Measurements from ENCODE around the gene ARID4B.

The ARID4B gene

DNA sequence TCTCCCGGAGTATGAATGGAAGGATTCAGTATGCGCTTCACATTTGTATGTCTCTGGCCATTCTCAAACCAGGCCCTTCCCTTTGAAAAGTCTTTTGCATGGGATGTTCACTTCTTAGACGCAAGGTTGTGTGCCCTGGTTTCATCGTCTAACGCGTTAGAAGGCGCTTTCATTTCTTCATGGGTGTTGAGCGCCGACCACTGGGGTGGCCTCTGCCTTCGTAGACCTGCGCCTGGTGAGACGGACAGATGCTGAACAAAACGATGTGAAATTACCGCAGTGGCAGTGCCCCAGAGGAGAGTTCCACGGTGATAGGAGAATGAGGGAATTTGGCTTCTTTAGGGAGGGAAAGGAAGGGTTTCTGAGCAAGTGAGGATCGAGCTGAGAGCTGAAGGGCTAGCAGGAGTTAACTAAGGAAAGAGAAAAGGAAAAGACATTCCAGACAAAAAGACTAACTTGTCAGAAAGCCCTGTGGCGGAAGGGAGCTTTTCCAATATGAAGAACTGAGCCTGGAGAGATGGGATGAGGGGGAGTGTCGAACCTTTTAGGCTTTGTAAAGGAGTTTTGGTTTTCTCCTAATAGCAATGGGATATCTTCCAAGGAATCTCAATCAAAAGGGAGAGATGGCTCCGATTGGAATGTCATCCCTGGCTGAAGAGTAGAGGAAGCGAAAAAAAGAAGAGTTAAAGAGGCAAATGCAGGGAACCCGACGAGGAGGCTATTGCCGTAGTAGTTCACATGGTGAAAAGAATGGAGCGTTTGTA lies 1.3 kb upstream of the ARID4B start:
- TF ChIP-seq, protein P1, sequence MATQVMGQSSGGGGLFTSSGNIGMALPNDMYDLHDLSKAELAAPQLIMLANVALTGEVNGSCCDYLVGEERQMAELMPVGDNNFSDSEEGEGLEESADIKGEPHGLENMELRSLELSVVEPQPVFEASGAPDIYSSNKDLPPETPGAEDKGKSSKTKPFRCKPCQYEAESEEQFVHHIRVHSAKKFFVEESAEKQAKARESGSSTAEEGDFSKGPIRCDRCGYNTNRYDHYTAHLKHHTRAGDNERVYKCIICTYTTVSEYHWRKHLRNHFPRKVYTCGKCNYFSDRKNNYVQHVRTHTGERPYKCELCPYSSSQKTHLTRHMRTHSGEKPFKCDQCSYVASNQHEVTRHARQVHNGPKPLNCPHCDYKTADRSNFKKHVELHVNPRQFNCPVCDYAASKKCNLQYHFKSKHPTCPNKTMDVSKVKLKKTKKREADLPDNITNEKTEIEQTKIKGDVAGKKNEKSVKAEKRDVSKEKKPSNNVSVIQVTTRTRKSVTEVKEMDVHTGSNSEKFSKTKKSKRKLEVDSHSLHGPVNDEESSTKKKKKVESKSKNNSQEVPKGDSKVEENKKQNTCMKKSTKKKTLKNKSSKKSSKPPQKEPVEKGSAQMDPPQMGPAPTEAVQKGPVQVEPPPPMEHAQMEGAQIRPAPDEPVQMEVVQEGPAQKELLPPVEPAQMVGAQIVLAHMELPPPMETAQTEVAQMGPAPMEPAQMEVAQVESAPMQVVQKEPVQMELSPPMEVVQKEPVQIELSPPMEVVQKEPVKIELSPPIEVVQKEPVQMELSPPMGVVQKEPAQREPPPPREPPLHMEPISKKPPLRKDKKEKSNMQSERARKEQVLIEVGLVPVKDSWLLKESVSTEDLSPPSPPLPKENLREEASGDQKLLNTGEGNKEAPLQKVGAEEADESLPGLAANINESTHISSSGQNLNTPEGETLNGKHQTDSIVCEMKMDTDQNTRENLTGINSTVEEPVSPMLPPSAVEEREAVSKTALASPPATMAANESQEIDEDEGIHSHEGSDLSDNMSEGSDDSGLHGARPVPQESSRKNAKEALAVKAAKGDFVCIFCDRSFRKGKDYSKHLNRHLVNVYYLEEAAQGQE (IDR thresholded peaks at IDR 0.05; ENCODE audit: insufficient replicate concordance, low read depth), result no peak
- TF ChIP-seq POLR2AphosphoS5 (IDR thresholded peaks at IDR 0.05; ENCODE audit: low read depth) (no peak), SPI1 (IDR thresholded peaks at IDR 0.05; ENCODE audit: borderline replicate concordance, low read depth) (no peak), GABPA (IDR thresholded peaks at IDR 0.05; ENCODE audit: low read depth) (no peak; the same call in 1 of the 2 replicates)
- TF ChIP-seq, protein P2, sequence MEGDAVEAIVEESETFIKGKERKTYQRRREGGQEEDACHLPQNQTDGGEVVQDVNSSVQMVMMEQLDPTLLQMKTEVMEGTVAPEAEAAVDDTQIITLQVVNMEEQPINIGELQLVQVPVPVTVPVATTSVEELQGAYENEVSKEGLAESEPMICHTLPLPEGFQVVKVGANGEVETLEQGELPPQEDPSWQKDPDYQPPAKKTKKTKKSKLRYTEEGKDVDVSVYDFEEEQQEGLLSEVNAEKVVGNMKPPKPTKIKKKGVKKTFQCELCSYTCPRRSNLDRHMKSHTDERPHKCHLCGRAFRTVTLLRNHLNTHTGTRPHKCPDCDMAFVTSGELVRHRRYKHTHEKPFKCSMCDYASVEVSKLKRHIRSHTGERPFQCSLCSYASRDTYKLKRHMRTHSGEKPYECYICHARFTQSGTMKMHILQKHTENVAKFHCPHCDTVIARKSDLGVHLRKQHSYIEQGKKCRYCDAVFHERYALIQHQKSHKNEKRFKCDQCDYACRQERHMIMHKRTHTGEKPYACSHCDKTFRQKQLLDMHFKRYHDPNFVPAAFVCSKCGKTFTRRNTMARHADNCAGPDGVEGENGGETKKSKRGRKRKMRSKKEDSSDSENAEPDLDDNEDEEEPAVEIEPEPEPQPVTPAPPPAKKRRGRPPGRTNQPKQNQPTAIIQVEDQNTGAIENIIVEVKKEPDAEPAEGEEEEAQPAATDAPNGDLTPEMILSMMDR (IDR thresholded peaks at IDR 0.05; ENCODE audit: insufficient read depth, low read length), result no peak
- no peaks in the 10 kb centered on the region for H3K27me3 ChIP-seq (ENCODE audit: insufficient read depth, poor library complexity, severe bottlenecking)
- H3K27ac ChIP-seq (replicated peaks), result peak overlapping the region; percentile 81
- peak overlapping the region; percentile 62 for H3K4me3 ChIP-seq (replicated peaks; ENCODE audit: insufficient read depth, low read length)
- DNase-seq (ENCODE audit: low read depth in 1 of 2, low spot score in 1 of 2), result no peak

DNA sequence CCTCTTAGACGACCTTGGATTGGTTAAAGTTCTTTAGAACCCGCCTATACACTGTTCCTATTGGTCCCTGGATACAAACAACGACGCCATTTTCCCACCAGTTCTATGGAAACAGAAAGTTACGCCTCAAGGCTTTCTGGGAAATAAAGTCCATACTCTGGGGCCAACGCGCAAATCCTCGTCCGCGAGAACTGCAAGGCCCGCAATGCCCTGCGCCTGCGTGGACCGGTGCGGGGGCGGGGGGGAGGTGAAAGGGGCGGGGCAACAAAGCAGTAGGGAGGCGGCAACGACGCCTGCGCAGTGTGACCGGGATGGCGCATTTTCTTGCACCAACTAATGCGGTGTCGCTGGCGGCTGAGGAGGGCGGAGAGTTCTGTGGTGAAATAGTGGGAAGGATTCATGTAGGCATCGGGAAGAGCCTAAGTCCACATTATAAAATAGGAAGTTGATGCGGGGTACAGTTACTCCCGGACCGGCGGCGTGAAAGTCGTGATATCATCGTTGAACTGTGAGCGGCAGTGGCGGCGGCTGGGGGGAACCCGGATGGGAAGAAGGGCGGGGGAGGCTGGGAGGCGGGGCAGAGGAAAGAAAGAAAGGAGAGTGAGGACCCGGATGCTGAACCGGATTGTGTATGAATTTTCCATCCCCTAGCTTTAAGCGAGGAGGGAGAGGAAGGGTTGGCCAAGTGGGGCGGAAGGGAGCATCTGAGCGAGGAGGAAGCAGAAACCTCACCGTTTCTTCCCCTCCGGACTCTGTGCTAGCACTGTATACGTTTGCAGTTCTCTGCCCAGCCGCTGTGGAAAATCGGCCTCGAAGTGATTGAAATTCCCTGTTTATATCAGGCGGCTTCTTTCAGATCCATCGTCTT lies 526 bp upstream of the ARID4B start, which contains the start of gene GGPS1:
Gene GGPS1 (plus strand): TSS at position 300 of the 868 bp plus-strand sequence. CDS start 6,695 bp downstream, outside the sequence.
- TF ChIP-seq, protein P2 (IDR thresholded peaks at IDR 0.05; ENCODE audit: insufficient read depth, low read length), result no peak
- TF ChIP-seq GABPA (IDR thresholded peaks at IDR 0.05; ENCODE audit: low read depth) (peak; percentile 89), POLR2AphosphoS5 (IDR thresholded peaks at IDR 0.05; ENCODE audit: low read depth) (peak; percentile 54)
- peak; percentile 98 to 99 for DNase-seq (ENCODE audit: low read depth in 1 of 2, low spot score in 1 of 2)
- Histone ChIP-seq H3K27ac (replicated peaks) (peak within 1 kb of the TSS; percentile 83), H3K27me3 (ENCODE audit: insufficient read depth, poor library complexity, severe bottlenecking) (no peaks in the 10 kb centered on the region), H3K4me3 (replicated peaks; ENCODE audit: insufficient read depth, low read length) (peak within 1 kb of the TSS; percentile 95)

DNA sequence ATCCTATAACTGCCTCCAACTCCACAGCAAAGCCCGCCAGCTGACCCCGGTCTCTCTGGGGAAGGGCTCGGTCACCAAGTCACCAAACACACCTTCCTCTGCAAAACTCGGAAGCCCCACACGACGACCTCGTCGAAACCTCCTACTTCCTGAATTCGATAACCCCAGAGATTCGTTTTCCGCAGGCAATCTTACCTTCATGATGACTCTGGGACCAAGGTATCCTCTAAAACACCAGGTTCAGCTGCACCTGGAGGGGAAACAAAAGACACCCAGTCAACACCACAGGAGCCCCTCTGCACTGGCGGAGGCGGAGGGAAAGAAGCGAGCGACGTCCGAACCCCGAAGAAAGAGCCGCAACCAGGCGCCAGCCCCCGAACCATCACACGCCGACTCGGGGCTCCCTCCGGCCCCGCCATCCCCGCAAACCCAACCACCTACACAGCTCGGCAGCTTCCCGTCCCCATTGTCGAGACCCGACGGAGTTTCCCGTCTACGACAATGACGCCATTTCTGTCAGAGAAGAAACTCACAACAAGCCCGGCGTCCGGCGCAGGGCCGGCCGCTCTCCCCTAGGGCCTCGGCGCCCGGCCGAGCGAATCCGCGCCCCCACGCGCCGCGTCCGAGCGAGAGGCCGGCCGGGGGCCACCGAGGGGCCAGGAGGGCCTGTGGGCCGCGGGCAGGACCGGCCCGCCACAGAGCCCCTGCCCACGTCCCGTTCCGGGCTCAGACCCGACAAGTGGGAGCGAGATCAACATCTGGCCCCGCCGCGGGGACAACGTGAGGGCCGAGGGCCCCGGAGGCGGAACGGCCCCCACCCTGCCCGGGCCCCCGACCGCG lies 1.0 kb downstream of the ARID4B start:
- peak overlapping the region; percentile 83 for H3K27ac ChIP-seq (replicated peaks)
- H3K4me3 ChIP-seq (replicated peaks; ENCODE audit: insufficient read depth, low read length), result peak overlapping the region; percentile 95
- peak in 1 of 2 experiments; percentile 65 for DNase-seq (ENCODE audit: low read depth in 1 of 2, low spot score in 1 of 2)
- TF ChIP-seq POLR2AphosphoS5 (IDR thresholded peaks at IDR 0.05; ENCODE audit: low read depth) (no peak), GABPA (IDR thresholded peaks at IDR 0.05; ENCODE audit: low read depth) (no peak), SPI1 (IDR thresholded peaks at IDR 0.05; ENCODE audit: borderline replicate concordance, low read depth) (0 out of 2 replicates have a peak, but pooled peaks have one; percentile 21)
- TF ChIP-seq, protein P1 (IDR thresholded peaks at IDR 0.05; ENCODE audit: insufficient replicate concordance, low read depth), result no peak
- TF ChIP-seq, protein P2 (IDR thresholded peaks at IDR 0.05; ENCODE audit: insufficient read depth, low read length), result no peak
- H3K27me3 ChIP-seq (ENCODE audit: insufficient read depth, poor library complexity, severe bottlenecking), result no peaks in the 10 kb centered on the region
